HG02943 (cell line): ENCODE data around the gene NT5C1A.

Source experiments
- ATAC-seq: cut with Tn5 transposase; IDR thresholded peaks from one replicate; pipeline ENCODE4 v1.9.1; 2021; ENCODE audit warnings: mild to moderate bottlenecking, low read depth, moderate library complexity; ENCODE audit not compliant: unreplicated experiment

Gene NT5C1A

DNA sequence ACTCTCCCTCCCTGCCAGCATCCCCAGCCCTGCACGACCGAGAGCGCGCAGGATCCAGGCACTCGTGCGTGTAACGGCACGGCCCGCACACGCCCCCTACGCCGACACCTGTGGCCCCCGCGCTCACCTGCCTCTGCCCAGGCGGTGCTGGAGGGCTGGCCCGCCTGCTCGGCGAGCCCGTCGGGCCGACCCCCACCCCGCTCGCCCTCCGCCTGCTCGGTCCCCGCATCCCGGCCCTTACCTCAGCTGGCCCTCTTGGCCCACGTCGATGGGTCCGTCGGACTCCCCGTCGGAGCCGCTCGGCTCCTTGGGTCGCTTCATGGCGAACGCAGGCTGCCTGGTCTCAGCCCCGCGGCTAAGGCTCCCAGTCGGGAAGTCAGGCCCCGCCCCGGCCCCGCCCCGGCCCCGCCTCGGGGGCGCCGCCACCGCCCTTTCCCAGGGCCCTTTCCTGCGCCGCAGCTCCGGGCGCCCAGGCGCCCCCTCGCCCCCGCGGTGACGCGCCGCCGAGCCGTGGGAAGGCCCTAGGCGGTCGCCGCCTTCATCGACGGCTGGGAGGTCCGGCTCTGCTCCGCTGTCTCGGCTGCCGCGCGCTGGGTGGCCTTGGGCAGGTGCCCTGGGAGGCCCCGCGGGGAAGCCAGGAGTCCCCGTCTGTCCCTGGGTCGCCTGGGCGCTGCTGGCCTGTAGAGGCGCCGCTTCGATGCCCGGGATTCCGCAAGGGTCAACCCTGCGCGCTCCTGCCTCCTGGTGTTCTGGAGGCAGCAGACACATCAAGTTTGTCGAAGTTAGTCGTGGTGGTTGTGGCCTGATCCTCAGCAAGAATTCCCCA is 32.4 kb downstream of the NT5C1A start, which contains the start of gene HEYL:
HEYL (minus strand) TSS at position 339 of the 826 bp plus-strand sequence; CDS start at position 321, 18 bp downstream.
- ATAC-seq, result no peak

- ATAC-seq, result no peak
These were observed 33.0 kb downstream of the NT5C1A start for GRCh38 chr1:39638965-39639304.

GRCh38 chr1:39637361-39637760 is 34.5 kb downstream of the NT5C1A start:
- no peak for ATAC-seq

- ATAC-seq, result no peak
These were observed 36.1 kb downstream of the NT5C1A start for GRCh38 chr1:39635871-39636210.

GRCh38 chr1:39635205-39635870 is 36.6 kb downstream of the NT5C1A start:
- no peak for ATAC-seq

DNA sequence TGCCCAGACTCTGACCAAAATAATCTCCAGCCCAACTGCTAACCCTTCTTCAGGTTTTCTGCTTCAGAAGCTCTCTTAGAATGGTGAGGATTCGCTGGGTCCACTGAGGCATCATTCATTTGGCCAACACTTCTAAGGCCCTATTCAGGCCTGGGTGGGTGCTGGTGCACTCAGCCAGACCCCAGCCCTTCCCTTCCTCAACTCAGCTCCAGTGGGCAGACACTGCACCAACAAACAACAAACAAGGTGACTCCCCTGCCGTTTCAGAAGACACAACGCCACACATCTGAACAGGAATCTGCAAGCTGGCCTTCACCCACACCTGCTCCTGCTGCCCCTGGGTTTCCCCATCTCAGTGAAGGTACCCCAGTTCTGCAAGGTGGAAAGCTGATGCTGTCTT is 38.5 kb downstream of the NT5C1A start:
- no peak for ATAC-seq

- ATAC-seq, result no peak
These were observed 39.1 kb downstream of the NT5C1A start for GRCh38 chr1:39632682-39633417.

DNA sequence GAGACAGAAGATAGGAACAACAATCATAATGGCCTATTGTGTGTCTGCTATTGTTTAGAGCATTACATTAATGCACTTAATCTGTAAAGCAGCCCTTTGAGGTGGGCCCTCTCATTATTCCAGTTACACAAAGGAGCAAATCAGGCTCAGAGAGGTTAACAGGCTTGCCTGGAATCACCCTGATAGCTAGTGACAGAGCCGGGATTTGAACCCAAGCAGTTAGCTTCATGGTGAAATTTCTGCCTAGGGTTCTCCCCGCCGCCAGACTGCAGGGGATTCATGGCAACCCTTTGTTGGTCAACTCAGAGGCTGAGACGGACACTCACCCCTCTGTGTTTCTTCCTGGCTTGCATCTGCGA is 39.6 kb downstream of the NT5C1A start:
- no peak for ATAC-seq

DNA sequence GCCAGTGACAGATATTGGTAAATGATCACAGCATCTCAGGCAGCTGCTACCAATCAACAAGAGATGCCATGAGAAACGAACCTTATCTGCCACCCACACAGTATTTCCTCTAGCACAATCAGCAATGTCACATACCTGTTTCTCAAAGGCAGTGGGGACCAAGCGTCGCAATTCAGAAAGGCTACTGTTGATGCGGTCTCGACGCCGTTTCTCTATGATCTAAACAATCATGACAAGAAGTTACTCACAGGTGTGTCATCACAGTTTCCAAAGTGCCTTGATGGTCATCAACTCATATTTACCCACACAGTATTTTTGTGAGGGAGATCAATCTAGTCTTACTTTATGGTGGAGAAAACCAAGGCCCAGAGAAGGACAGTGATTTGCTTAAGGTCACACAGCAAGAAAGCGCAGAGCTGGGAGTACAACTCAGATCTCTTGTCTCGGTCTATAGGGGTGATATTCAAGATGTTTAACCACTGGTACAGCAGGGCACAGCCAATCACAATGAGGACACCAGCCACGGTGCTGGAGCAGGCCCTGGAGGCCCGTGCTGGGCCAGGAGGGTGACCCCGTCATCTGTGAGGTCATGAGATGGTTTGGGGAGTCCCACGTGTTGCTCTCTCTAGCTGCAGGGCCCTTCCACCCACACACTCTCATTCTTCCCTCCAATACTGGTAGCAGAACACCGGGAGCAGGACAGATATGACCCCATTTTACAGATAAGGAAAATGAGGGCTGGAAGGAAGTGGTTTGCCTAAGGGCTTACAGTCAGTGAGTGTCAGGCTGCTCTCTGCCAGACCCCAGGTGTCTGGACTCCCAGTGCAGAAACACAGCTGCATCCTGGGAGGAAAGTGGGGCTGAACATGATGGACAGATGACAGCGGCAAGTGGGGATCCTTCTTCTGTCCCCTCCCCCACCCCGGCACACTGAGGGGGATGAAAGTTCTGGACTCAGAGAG is 40.3 kb downstream of the NT5C1A start:
- ATAC-seq, result no peak

DNA sequence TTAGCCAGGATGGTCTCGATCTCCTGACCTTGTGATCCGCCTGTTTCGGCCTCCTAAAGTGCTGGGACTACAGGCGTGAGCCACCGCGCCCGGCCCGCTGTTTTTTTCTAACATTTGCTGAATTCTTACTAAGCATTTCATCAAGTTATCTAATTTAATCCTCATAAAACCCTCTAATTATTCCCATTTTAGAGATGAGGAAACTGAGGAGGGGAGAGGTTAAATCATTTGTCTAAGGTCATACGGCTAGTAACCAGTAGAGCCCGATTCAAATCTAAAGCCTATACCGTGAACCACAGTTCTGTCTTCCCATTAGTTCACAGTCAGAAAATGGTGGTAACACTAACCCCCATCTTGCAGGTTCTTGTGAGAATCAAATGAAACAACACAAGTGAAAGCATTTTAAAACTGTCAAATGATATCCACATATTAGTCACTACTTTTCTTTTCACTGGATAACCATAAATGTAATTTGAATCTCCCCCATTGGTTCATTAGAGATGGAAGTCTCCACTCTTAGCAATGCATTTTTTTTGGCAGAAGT is 43.0 kb downstream of the NT5C1A start:
- no peak for ATAC-seq

- ATAC-seq, result no peak
These were observed 45.3 kb downstream of the NT5C1A start for GRCh38 chr1:39626646-39627045.

DNA sequence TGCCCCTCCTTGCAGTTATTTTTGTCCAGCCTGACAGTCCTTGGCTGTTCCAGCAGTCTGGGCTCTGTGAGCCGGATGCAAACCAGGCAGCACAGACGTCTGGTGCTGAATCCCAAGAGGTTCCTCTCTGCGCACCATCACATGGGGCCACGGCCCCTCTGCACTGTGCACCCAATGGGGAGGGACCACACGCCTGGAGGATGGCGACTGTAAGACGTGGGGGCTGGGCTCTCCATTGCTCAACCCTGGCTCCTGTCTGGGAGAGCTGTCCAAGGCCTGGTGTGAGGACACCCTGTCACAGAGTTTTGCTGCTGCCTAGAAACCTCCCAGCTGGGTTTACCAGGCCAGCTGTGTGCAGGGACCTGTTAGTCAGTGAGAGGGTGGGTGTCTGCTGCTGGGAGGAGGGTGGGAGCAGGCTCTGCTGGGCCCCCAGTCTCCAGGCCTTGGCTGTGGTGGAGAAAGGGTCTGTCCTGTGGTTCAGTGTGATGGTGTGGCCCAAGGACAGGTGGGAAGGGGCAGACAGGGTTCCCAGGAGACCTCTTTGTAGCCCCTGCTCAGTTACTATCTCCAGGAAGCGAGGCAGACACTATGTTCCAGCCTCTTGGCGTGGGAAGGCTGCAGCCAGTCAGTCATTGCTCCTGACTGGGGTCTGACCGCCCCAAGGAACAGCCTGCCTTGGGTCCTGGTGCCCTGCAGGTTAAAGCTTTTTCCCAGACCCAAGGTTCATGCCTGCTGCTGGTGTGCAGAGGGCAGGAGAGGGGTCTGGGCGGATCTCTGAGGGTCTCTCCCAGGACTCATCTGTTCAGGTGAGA is 46.2 kb downstream of the NT5C1A start:
- ATAC-seq, result no peak

DNA sequence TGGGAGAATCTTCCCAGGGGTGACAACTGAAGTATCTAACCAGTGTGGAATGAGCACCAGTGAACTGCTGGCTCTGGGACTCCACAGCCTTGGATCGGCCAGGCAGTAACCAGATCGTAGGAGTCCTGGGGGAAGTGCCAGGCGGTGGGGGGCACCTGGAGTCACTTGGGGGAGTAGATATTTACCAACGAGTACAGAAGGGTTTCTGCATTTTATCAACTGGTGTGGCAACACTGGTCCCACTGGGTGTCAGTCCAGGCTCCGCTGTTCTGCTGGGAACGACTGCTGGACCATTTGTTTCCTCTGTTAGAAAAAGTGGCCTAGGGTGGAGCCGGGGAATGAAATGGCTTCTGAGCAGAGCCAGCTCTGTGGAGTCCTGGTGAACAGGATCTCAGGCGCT is 46.9 kb downstream of the NT5C1A start:
- ATAC-seq, result no peak

GRCh38 chr1:39623053-39623452 is 48.9 kb downstream of the NT5C1A start:
- no peak for ATAC-seq

- ATAC-seq, result no peak
These were observed 49.5 kb downstream of the NT5C1A start for GRCh38 chr1:39622427-39622826.

- ATAC-seq, result no peak
These were observed 51.2 kb downstream of the NT5C1A start for GRCh38 chr1:39620659-39621165.

GRCh38 chr1:39617488-39618049 is 54.3 kb downstream of the NT5C1A start:
- ATAC-seq, result no peak

DNA sequence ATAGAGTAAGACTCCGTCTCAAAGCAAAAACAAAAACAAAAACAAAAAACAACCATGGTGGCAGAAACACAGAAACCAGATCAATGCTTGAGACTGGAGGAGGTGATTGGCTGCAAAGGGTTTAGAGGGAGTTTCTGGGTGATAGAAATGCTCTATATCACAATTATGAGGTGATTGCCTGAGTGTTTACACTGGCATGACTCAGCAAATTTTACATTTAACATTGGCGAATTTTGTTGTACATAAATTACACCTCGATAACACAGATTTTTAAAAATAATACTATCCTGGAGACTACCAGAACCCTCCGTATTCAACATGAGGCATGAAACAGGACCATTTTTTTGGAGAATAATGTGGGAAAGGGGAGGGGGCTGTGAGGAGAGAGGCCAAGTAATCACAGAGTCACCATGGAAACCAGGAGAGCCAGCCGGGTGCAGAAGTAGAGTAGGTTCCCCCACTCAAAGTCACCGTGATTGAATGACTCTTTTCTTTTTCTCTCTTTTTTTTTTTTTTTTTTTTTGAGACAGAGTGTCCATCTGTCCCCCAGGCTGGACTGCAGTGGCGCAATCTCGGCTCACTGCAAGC is 56.7 kb downstream of the NT5C1A start:
- no peak for ATAC-seq
